HG02623 (cell line): ENCODE data around the gene SQSTM1.
"Not testable (repeated sequence)": the region's sequence is repeated elsewhere in the genome, so short reads cannot be mapped to it uniquely, and the experiment has no call there.

ENCODE experiments used
- ATAC-seq: cut with Tn5 transposase; IDR thresholded peaks from one replicate; pipeline ENCODE4 v1.9.1; 2021; ENCODE audit warnings: moderate library complexity; ENCODE audit not compliant: unreplicated experiment

Gene SQSTM1

GRCh38 chr5:179820483-179821297 lies at the start of gene SQSTM1:
TSS of gene SQSTM1 (plus strand) at chr5:179820905. CDS start at chr5:179820937, 32 bp downstream.
- peak; percentile 30 for ATAC-seq

- ATAC-seq, result no peak
These were observed 49.3 kb upstream of the SQSTM1 start for GRCh38 chr5:179771311-179771895.

- ATAC-seq, result no peak
These were observed 48.4 kb upstream of the SQSTM1 start for GRCh38 chr5:179772351-179772750.

GRCh38 chr5:179773686-179774040 lies 47.0 kb upstream of the SQSTM1 start:
- ATAC-seq, result no peak

- no peak for ATAC-seq
These were observed 46.3 kb upstream of the SQSTM1 start for GRCh38 chr5:179774442-179774841.

GRCh38 chr5:179776411-179776938 lies 44.2 kb upstream of the SQSTM1 start:
- ATAC-seq, result no peak

GRCh38 chr5:179777456-179777855 lies 43.2 kb upstream of the SQSTM1 start:
- no peak for ATAC-seq

GRCh38 chr5:179777909-179778308 lies 42.8 kb upstream of the SQSTM1 start:
- no peak for ATAC-seq

GRCh38 chr5:179778591-179778990 lies 42.1 kb upstream of the SQSTM1 start:
- no peak for ATAC-seq

- no peak for ATAC-seq
These were observed 40.9 kb upstream of the SQSTM1 start for GRCh38 chr5:179779826-179780225.

GRCh38 chr5:179780362-179780761 lies 40.3 kb upstream of the SQSTM1 start:
- no peak for ATAC-seq

- ATAC-seq, result no peak
These were observed 38.9 kb upstream of the SQSTM1 start for GRCh38 chr5:179781846-179782245.

GRCh38 chr5:179783128-179783527 lies 37.6 kb upstream of the SQSTM1 start:
- ATAC-seq, result no peak

GRCh38 chr5:179786861-179787260 lies 33.8 kb upstream of the SQSTM1 start:
- ATAC-seq, result no peak

- no peak for ATAC-seq
These were observed 32.4 kb upstream of the SQSTM1 start for GRCh38 chr5:179788193-179788854.

- ATAC-seq, result not testable (repeated sequence)
These were observed 31.4 kb upstream of the SQSTM1 start for GRCh38 chr5:179789278-179789677.

- ATAC-seq, result no peak
These were observed 28.7 kb upstream of the SQSTM1 start for GRCh38 chr5:179791881-179792611.

- ATAC-seq, result no peak
These were observed 27.9 kb upstream of the SQSTM1 start for GRCh38 chr5:179792612-179793467.

GRCh38 chr5:179793468-179794139 lies 27.1 kb upstream of the SQSTM1 start, which contains the start of gene LTC4S:
TSS of gene LTC4S (plus strand) at chr5:179793986. CDS start at chr5:179794081, 95 bp downstream.
- no peak for ATAC-seq
